ENCODE results near the gene GOLT1B. TPM values are rescaled to one million over a fixed set of nuclear protein-coding genes. Genes with fewer than 3 reads are reported as not detected.

GOLT1B gene
- polyA plus RNA-seq, 1 donor, result 38.2 TPM

- DNase-seq (ENCODE audit: low read depth), result no peak
Measured at GRCh38 chr12:21523148-21523547, 21.6 kb downstream of the GOLT1B start.

- DNase-seq (ENCODE audit: low read depth), result no peak
Measured at GRCh38 chr12:21526053-21526452, 24.5 kb downstream of the GOLT1B start, which contains the start of gene SPX. Gene SPX, plus strand, starts transcription at chr12:21526296. Its CDS starts 177 bp downstream, at chr12:21526473.

- DNase-seq (ENCODE audit: low read depth), result no peak
Measured at GRCh38 chr12:21526721-21527345, 25.2 kb downstream of the GOLT1B start.

GRCh38 chr12:21527451-21528180 is 26.0 kb downstream of the GOLT1B start:
- DNase-seq (ENCODE audit: low read depth), result no peak

- DNase-seq (ENCODE audit: low read depth), result no peak
Measured at GRCh38 chr12:21528953-21529352, 27.4 kb downstream of the GOLT1B start.

- no peak for DNase-seq (ENCODE audit: low read depth)
Measured at GRCh38 chr12:21529456-21529855, 27.9 kb downstream of the GOLT1B start.

GRCh38 chr12:21538061-21538653 is 36.6 kb downstream of the GOLT1B start:
- DNase-seq (ENCODE audit: low read depth), result no peak

- DNase-seq (ENCODE audit: low read depth), result no peak
Measured at GRCh38 chr12:21539797-21540196, 38.2 kb downstream of the GOLT1B start.

GRCh38 chr12:21541773-21542172 is 40.2 kb downstream of the GOLT1B start:
- DNase-seq (ENCODE audit: low read depth), result no peak

GRCh38 chr12:21542403-21542802 is 40.8 kb downstream of the GOLT1B start:
- DNase-seq (ENCODE audit: low read depth), result no peak

GRCh38 chr12:21543151-21543550 is 41.6 kb downstream of the GOLT1B start:
- DNase-seq (ENCODE audit: low read depth), result no peak

- DNase-seq (ENCODE audit: low read depth), result no peak
Measured at GRCh38 chr12:21545557-21545956, 44.0 kb downstream of the GOLT1B start.

GRCh38 chr12:21546716-21547115 is 45.1 kb downstream of the GOLT1B start:
- no peak for DNase-seq (ENCODE audit: low read depth)

- DNase-seq (ENCODE audit: low read depth), result no peak
Measured at GRCh38 chr12:21547437-21547836, 45.8 kb downstream of the GOLT1B start.

GRCh38 chr12:21551841-21552465 is 50.4 kb downstream of the GOLT1B start:
- DNase-seq (ENCODE audit: low read depth), result peak; percentile 58

GRCh38 chr12:21552635-21553328 is 51.2 kb downstream of the GOLT1B start:
- DNase-seq (ENCODE audit: low read depth), result no peak

GRCh38 chr12:21553329-21553675 is 51.7 kb downstream of the GOLT1B start:
- no peak for DNase-seq (ENCODE audit: low read depth)

GRCh38 chr12:21558100-21558679 is 56.6 kb downstream of the GOLT1B start:
- DNase-seq (ENCODE audit: low read depth), result no peak

GRCh38 chr12:21559855-21560569 is 58.4 kb downstream of the GOLT1B start:
- DNase-seq (ENCODE audit: low read depth), result no peak

GRCh38 chr12:21561158-21561557 is 59.6 kb downstream of the GOLT1B start:
- DNase-seq (ENCODE audit: low read depth), result no peak

GRCh38 chr12:21562859-21563258 is 61.3 kb downstream of the GOLT1B start:
- DNase-seq (ENCODE audit: low read depth), result no peak

All from forelimb muscle (tissue), 1 donor.